Activated T-helper 2 cell treated with anti-CD3 and anti-CD28 coated beads, Interferon-gamma antibody, Interleukin-2, Interleukin-4, amounts not matched to agents 10 μg/mL and 5 μg/mL and 100 μg/mL, durations not matched to agents 14 hours and 24 hours and 36 hours (primary cell): ENCODE results near the gene TJP2. TPM values are rescaled to one million over a fixed set of nuclear protein-coding genes. Genes with fewer than 3 reads are reported as not detected.
A peak's percentile ranks its signal among the peaks of the same experiment; 100 is the strongest.

Experiments
- DNase-seq: peaks from one replicate; pipeline ENCODE4 v3.0.0; 2021; ENCODE audit warnings: low spot score
- H3K27ac Mint-ChIP-seq: one replicate; pipeline ENCODE4 v1.8.0; 2021; ENCODE audit warnings: mixed read lengths
- H3K27me3 Mint-ChIP-seq: one replicate; pipeline ENCODE4 v1.8.0; 2021; ENCODE audit warnings: low read depth, mixed read lengths
- H3K36me3 Mint-ChIP-seq: one replicate; pipeline ENCODE4 v1.8.0; 2021; ENCODE audit warnings: low read depth, mixed read lengths
- H3K4me1 Mint-ChIP-seq: one replicate; pipeline ENCODE4 v1.8.0; 2021; ENCODE audit warnings: low read depth, mixed read lengths
- H3K4me3 Mint-ChIP-seq: one replicate; pipeline ENCODE4 v1.8.0; 2021; ENCODE audit warnings: low read depth, mild to moderate bottlenecking, moderate library complexity, mixed read lengths
- H3K9me3 Mint-ChIP-seq: one replicate; pipeline ENCODE4 v1.8.0; 2021; ENCODE audit warnings: mixed read lengths
- intact Hi-C: fragments of 100-400 bp; cut with micrococcal nuclease; formaldehyde crosslinking; loops from one replicate; pipeline ENCODE4 v1.15.1; 2023
- total RNA-seq: library from RNA; stranded (reverse); gene quantifications from 2 replicates; pipeline ENCODE4 v1.2.3, GENCODE V29; 2022

The TJP2 gene
- total RNA-seq, 1 donor from 2014 or later = 11.9 TPM

GRCh38 chr9:69184266-69184665 lies 10.2 kb downstream of the TJP2 start:
- intact Hi-C loops = loop anchor here (10.0 kb wide), 1 partner anchor 1381 kb away; no protein-coding TSS in a partner anchor
- no peak for DNase-seq
- no peak overlapping the region for H3K4me3 Mint-ChIP-seq
- peaks cover 21% of the 10 kb centered on the region for H3K36me3 Mint-ChIP-seq
- no peaks in the 10 kb centered on the region for H3K27me3 Mint-ChIP-seq
- no peaks in the 10 kb centered on the region for H3K9me3 Mint-ChIP-seq
- H3K4me1 Mint-ChIP-seq = peaks cover 50% of the 10 kb centered on the region
- no peak overlapping the region for H3K27ac Mint-ChIP-seq

- H3K36me3 Mint-ChIP-seq = peaks cover 14% of the 10 kb centered on the region
- H3K4me3 Mint-ChIP-seq = no peak overlapping the region
- no peaks in the 10 kb centered on the region for H3K9me3 Mint-ChIP-seq
- peaks cover 38% of the 10 kb centered on the region for H3K4me1 Mint-ChIP-seq
- intact Hi-C loops = loop anchor here (10.0 kb wide), 1 partner anchor 1378 kb away; no protein-coding TSS in a partner anchor
- H3K27me3 Mint-ChIP-seq = no peaks in the 10 kb centered on the region
- no peak for DNase-seq
- H3K27ac Mint-ChIP-seq = peak overlapping the region; percentile 17
Observed at GRCh38 chr9:69186841-69187611, 12.9 kb downstream of the TJP2 start.

- intact Hi-C loops = loop anchor here (2.0 to 10.0 kb wide), 2 partner anchors 14 to 1376 kb away; partner anchors contain the start of gene TJP2
- no peak overlapping the region for H3K27ac Mint-ChIP-seq
- H3K27me3 Mint-ChIP-seq = no peaks in the 10 kb centered on the region
- no peak for DNase-seq
- no peak overlapping the region for H3K4me3 Mint-ChIP-seq
- no peaks in the 10 kb centered on the region for H3K9me3 Mint-ChIP-seq
- H3K4me1 Mint-ChIP-seq = peaks cover 38% of the 10 kb centered on the region
- peaks cover 5% of the 10 kb centered on the region for H3K36me3 Mint-ChIP-seq
Observed at GRCh38 chr9:69188975-69189374, 14.9 kb downstream of the TJP2 start.

GRCh38 chr9:69190086-69190862 lies 16.2 kb downstream of the TJP2 start:
- Mint-ChIP-seq H3K36me3 (no peaks in the 10 kb centered on the region), H3K27ac (no peak overlapping the region), H3K4me3 (no peak overlapping the region), H3K9me3 (no peaks in the 10 kb centered on the region), H3K27me3 (no peaks in the 10 kb centered on the region), H3K4me1 (peaks cover 38% of the 10 kb centered on the region)
- intact Hi-C loops = loop anchor here (5.0 kb wide), 1 partner anchor 153 kb away; the partner anchor contains the start of gene FXN
- DNase-seq = no peak

- H3K4me3 Mint-ChIP-seq = no peak overlapping the region
- no peaks in the 10 kb centered on the region for H3K9me3 Mint-ChIP-seq
- H3K36me3 Mint-ChIP-seq = no peaks in the 10 kb centered on the region
- intact Hi-C loops = loop anchor here (5.0 kb wide), 1 partner anchor 154 kb away; the partner anchor contains the start of gene FXN
- H3K4me1 Mint-ChIP-seq = peaks cover 38% of the 10 kb centered on the region
- no peak overlapping the region for H3K27ac Mint-ChIP-seq
- H3K27me3 Mint-ChIP-seq = no peaks in the 10 kb centered on the region
- no peak for DNase-seq
Observed at GRCh38 chr9:69190863-69191181, 16.7 kb downstream of the TJP2 start.

- no peak for DNase-seq
- intact Hi-C loops = loop anchor here (5.0 kb wide), 1 partner anchor 154 kb away; the partner anchor contains the start of gene FXN
- Mint-ChIP-seq H3K9me3 (no peaks in the 10 kb centered on the region), H3K27me3 (no peaks in the 10 kb centered on the region), H3K36me3 (no peaks in the 10 kb centered on the region), H3K4me3 (no peak overlapping the region), H3K4me1 (peaks cover 36% of the 10 kb centered on the region), H3K27ac (no peak overlapping the region)
Observed at GRCh38 chr9:69191231-69191630, 17.2 kb downstream of the TJP2 start.

- intact Hi-C loops = loop anchor here (5.0 kb wide), 1 partner anchor 155 kb away; the partner anchor contains the start of gene FXN
- Mint-ChIP-seq H3K27me3 (no peaks in the 10 kb centered on the region), H3K27ac (no peak overlapping the region), H3K4me3 (no peak overlapping the region), H3K36me3 (no peaks in the 10 kb centered on the region), H3K4me1 (peaks cover 27% of the 10 kb centered on the region), H3K9me3 (no peaks in the 10 kb centered on the region)
- no peak for DNase-seq
Observed at GRCh38 chr9:69192214-69192613, 18.1 kb downstream of the TJP2 start.

- no peak overlapping the region for H3K4me3 Mint-ChIP-seq
- intact Hi-C loops = loop anchor here (1.0 to 5.0 kb wide), 4 partner anchors 35 to 156 kb away; partner anchors contain the start of gene FXN
- no peak for DNase-seq
- no peaks in the 10 kb centered on the region for H3K27me3 Mint-ChIP-seq
- H3K4me1 Mint-ChIP-seq = peaks cover 20% of the 10 kb centered on the region
- H3K27ac Mint-ChIP-seq = no peak overlapping the region
- H3K9me3 Mint-ChIP-seq = no peaks in the 10 kb centered on the region
- no peaks in the 10 kb centered on the region for H3K36me3 Mint-ChIP-seq
Observed at GRCh38 chr9:69193685-69194032, 19.6 kb downstream of the TJP2 start.

- intact Hi-C loops = loop anchor here (5.0 kb wide), 1 partner anchor 158 kb away; the partner anchor contains the start of gene FXN
- DNase-seq = no peak
- Mint-ChIP-seq H3K36me3 (no peaks in the 10 kb centered on the region), H3K4me3 (no peak overlapping the region), H3K4me1 (peaks cover 18% of the 10 kb centered on the region), H3K27ac (no peak overlapping the region), H3K9me3 (no peaks in the 10 kb centered on the region), H3K27me3 (no peaks in the 10 kb centered on the region)
Observed at GRCh38 chr9:69194702-69195418, 20.8 kb downstream of the TJP2 start.

GRCh38 chr9:69195668-69196067 lies 21.6 kb downstream of the TJP2 start:
- H3K27me3 Mint-ChIP-seq = no peaks in the 10 kb centered on the region
- no peak overlapping the region for H3K27ac Mint-ChIP-seq
- H3K9me3 Mint-ChIP-seq = no peaks in the 10 kb centered on the region
- H3K4me1 Mint-ChIP-seq = peaks cover 20% of the 10 kb centered on the region
- H3K36me3 Mint-ChIP-seq = no peaks in the 10 kb centered on the region
- intact Hi-C loops = no loop called here
- H3K4me3 Mint-ChIP-seq = no peak overlapping the region
- no peak for DNase-seq

- Mint-ChIP-seq H3K9me3 (no peaks in the 10 kb centered on the region), H3K4me3 (no peak overlapping the region), H3K36me3 (no peaks in the 10 kb centered on the region), H3K4me1 (peaks cover 19% of the 10 kb centered on the region), H3K27ac (no peak overlapping the region), H3K27me3 (peaks cover 2% of the 10 kb centered on the region)
- intact Hi-C loops = no loop called here
- DNase-seq = no peak
Observed at GRCh38 chr9:69197687-69198086, 23.6 kb downstream of the TJP2 start.

GRCh38 chr9:69198521-69199220 lies 24.6 kb downstream of the TJP2 start:
- H3K9me3 Mint-ChIP-seq = no peaks in the 10 kb centered on the region
- peaks cover 2% of the 10 kb centered on the region for H3K27me3 Mint-ChIP-seq
- DNase-seq = no peak
- no peak overlapping the region for H3K27ac Mint-ChIP-seq
- peaks cover 17% of the 10 kb centered on the region for H3K4me1 Mint-ChIP-seq
- intact Hi-C loops = no loop called here
- H3K4me3 Mint-ChIP-seq = no peak overlapping the region
- H3K36me3 Mint-ChIP-seq = no peaks in the 10 kb centered on the region
